Epithelial cell of proximal tubule (primary cell): ENCODE measurements around the gene MBTD1. TPM values are rescaled to one million over a fixed set of nuclear protein-coding genes. Genes with fewer than 3 reads are reported as not detected.

Source experiments
- DNase-seq: peaks from one replicate; pipeline ENCODE4 v3.0.0-alpha.2; 2011; ENCODE audit warnings: low read depth
- H3K4me3 ChIP-seq: 2 replicates; pipeline ENCODE4 v1.5.1; 2011; ENCODE audit warnings: low read depth, mild to moderate bottlenecking, low read length
- total RNA-seq: library from RNA; depleted of rRNA; stranded (reverse); fragments of >200 nt; gene quantifications from 2 replicates; pipeline ENCODE4 v1.2.3, GENCODE V29; 2015
- TF ChIP-seq, protein P1 (sequence below): conservative IDR thresholded peaks from 2 replicates; pipeline ENCODE4 v1.5.1; 2012; ENCODE audit warnings: low read depth, mild to moderate bottlenecking, low read length

The MBTD1 gene
- total RNA-seq, 1 donor from 2014 or later = 5.1 TPM

DNA sequence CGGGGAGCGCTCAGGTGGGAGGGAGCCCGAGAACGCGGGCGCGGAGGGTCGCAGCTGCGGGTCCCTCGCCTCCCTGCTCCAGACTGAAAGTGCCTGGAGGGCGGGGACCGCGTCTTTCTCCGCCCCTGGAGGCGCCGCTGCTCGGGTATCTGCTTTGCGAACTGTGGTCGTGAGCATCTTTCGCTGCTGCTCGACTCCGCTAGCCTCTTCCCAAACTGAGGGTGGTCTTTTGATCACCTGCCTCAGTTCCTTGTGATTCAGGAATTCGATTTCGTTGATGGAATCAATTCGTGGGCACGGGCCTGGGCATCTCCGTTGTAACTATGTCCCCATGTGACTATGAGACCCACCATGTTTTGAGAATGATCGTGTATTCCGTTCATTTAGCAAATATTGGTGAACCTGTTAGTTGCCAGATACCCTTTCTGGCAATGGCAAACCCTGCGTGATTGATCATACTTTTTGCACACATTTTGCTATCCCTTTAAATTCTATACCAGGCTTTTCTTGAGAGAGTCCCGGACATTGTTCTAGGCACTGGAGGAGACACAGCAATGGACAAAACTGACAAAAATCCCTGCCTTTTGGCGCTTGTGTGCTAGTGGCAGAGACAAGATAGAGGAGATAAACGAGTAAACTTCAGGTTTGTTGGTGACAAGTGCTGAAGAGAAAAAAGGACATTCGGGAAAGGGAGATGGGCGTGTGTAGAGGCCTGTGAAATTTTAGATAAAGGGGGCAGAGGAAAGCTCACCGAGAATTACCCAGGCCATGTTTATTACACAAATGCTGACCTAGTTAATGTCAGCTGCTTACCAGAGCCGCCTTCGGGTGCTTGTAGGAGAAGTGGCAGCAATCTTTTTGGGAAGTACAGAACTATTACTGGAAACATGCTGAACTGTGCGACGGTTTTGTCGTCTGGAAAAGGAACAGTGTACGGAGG is 1.4 kb upstream of the MBTD1 start:
- peak overlapping the region; percentile 92 for H3K4me3 ChIP-seq
- DNase-seq = no peak
- TF ChIP-seq, protein P1, sequence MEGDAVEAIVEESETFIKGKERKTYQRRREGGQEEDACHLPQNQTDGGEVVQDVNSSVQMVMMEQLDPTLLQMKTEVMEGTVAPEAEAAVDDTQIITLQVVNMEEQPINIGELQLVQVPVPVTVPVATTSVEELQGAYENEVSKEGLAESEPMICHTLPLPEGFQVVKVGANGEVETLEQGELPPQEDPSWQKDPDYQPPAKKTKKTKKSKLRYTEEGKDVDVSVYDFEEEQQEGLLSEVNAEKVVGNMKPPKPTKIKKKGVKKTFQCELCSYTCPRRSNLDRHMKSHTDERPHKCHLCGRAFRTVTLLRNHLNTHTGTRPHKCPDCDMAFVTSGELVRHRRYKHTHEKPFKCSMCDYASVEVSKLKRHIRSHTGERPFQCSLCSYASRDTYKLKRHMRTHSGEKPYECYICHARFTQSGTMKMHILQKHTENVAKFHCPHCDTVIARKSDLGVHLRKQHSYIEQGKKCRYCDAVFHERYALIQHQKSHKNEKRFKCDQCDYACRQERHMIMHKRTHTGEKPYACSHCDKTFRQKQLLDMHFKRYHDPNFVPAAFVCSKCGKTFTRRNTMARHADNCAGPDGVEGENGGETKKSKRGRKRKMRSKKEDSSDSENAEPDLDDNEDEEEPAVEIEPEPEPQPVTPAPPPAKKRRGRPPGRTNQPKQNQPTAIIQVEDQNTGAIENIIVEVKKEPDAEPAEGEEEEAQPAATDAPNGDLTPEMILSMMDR = no peak

DNA sequence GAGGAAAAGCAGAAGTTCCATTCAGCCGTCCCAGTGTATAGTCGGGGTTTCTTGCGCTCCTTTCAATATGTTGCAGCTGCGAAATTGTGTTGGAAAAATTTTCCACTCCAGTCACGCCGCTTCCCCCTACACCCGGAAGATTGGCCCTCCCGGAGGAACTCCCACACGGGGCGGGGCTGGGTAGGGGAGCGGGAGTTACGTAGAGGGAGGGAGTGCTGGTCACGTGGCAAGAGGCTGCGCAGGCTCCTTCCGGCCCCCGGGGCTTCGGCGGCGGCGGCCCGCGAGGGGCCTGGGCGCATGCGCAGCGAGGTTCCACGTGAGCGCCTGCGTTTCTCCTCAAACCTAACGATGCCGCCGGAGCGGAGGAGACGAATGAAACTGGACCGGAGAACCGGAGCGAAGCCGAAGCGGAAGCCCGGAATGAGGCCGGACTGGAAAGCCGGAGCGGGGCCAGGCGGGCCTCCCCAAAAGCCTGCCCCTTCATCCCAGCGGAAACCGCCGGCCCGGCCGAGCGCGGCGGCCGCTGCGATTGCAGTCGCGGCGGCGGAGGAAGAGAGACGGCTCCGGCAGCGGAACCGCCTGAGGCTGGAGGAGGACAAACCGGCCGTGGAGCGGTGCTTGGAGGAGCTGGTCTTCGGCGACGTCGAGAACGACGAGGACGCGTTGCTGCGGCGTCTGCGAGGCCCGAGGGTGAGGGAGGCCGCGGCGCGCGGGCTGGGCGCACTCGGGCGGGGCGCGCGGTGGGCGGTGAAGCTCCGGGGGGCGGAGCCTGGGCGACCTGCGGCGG is 581 bp upstream of the MBTD1 start, which contains the start of gene UTP18:
Gene UTP18, plus strand, starts transcription at position 310 of the 787 bp plus-strand sequence. Its CDS starts 39 bp downstream, at position 349.
- no peak for DNase-seq
- H3K4me3 ChIP-seq = peak within 1 kb of the TSS; percentile 92
- TF ChIP-seq, protein P1 = no peak

DNA sequence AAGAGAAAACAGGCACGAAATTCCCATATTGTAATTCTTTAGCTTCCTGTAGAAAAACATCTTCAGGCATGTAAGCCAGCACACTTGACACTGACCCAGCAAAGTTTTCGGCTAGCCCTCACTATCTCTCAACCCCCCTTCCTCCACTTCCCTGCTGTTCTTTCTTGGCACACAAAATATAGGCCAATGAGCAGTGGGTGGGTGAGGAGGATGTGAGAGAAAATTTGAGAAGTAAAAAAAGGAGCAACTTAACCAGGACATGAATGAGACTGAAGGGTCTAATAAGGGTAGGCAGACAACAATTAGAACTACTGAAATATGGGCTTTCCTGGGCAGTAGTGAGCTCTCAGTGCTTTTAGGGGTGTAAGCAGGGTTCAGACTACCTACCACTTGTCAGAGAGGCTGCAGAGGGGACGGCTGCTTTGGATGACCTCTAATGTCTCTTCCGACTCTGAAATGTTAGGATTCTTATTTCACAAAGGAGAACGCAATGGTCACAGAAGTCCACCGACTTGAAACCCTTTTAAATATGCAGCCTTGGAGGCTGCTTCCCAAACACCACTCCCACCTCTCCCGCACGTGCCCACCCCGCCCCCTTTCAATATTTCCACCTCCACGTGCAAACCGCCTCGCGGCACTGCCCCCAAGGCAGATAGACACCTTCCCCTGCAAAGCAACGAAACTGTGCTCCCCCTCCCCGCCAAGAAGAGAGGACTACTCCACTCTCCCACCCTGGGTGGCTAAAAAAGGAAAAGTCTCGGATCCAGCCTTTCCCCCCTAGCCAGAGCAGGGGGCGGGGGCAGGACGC is 889 bp downstream of the MBTD1 start:
- TF ChIP-seq, protein P1 = no peak
- no peak for DNase-seq
- peak overlapping the region; percentile 92 for H3K4me3 ChIP-seq

DNA sequence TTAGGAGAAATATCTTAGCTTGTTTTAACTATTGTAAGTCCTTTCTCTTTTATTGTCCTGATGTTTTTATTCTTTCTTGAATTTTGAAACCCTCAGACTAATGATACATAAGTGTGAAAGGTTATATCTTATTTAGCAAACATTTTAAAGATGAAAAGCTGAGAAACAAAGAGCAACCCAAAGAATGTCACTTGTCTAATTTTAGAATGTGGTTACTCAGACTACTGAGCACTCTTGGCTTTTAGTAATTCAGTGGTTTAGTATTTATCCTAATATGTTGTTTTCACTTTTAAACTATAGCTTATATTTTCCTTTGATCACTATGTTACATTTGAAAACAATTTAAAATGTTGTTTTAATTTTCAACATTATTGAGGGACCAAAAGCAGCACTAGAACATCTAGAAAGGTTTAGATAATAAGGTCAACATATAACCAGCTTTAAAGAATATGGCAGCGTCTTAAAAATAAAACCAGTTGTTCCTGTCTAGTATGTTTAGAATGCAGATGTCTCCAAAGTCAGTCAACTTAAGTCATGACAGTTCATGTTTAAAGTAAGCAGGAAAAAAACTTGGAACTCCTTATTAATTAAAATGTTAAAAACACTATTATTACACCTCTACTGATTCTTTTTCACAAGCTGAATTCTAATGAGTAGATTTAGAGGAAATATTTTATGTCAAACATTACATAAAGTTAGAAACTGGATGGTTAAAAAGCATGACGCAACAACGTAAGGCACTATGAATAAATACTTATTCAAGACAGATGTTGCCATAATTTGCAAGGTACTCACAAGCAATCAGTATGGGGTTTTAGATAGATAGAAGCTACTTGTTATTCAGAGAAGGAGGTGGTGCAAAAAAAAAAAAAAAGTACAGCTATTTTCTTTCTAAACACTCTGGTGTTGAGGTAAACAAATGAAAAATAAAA is 2.4 kb downstream of the MBTD1 start:
- no peak for DNase-seq
- no peak overlapping the region for H3K4me3 ChIP-seq
- TF ChIP-seq, protein P1 = no peak

DNA sequence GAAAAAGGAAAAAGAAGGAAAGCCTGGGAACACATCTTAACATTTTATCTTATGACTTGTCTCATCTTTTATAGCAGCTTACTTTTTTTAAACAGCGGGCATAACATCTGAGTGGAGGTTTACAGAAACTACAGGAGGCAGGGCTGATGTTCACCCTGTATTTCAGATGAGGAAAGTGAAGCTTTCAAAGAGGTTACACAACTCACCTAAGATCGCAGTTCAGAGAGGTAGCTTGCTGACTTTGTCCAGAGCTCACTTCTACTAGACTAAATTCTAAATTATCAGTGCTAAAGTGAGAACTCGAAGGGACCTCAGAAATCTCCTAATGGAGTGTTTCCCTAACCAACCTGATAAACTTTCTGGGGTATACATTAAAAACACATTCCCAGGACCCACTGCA is 3.7 kb downstream of the MBTD1 start:
- no peak overlapping the region for H3K4me3 ChIP-seq
- no peak for DNase-seq
- TF ChIP-seq, protein P1 = no peak

DNA sequence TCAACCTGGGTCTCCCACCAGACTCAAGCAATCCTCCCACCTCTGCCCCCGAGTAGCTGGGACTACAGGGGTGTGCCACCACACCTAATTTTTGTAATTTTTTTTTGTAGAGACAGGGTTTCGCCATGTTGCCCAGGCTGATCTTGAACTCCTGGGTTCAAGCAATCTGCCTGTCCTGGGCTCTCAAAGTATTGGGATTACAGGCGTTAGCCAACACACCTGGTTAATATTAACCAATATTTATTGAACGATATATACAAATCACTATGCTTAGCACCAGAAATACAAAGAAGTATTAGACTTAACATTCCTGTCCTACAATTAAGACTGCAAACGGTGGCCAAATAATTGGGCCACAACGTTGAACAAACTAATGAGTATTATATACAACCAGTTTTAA is 4.2 kb downstream of the MBTD1 start:
- no peak for DNase-seq
- no peak overlapping the region for H3K4me3 ChIP-seq
- TF ChIP-seq, protein P1 = no peak
